Measurements from ENCODE around the gene RAP1GAP.

Gene RAP1GAP

GRCh38 chr1:21559788-21560567 lies 109.2 kb downstream of the RAP1GAP start:
- Histone ChIP-seq H2BK5ac (ENCODE audit: low read length) (no peak overlapping the region), H2BK15ac (replicated peaks; ENCODE audit: low read depth) (no peak overlapping the region), H2AK5ac (ENCODE audit: low read length) (no peak overlapping the region), H3K4ac (ENCODE audit: low read depth, low read length) (no peak overlapping the region), H2BK120ac (ENCODE audit: low read depth, low read length) (no peak overlapping the region), H3K23ac (ENCODE audit: low read length) (no peak overlapping the region), H3K79me2 (ENCODE audit: control insufficient read depth, insufficient read depth, low read length) (no peaks in the 10 kb centered on the region), H3K79me1 (ENCODE audit: low read length) (no peaks in the 10 kb centered on the region), H3K18ac (ENCODE audit: low read length) (no peak overlapping the region), H3K27ac (ENCODE audit: low read depth, low read length) (no peak overlapping the region), H3K36me3 (ENCODE audit: control insufficient read depth, insufficient read depth, low read length) (peaks cover 1% of the 10 kb centered on the region), H3K4me1 (ENCODE audit: control insufficient read depth, low read depth, low read length) (no peaks in the 10 kb centered on the region), H3K4me3 (ENCODE audit: low read length) (no peak overlapping the region), H3K27me3 (ENCODE audit: insufficient read depth, low read length, poor library complexity) (no peaks in the 10 kb centered on the region), H3K9ac (ENCODE audit: low read length) (no peak overlapping the region), H4K5ac (ENCODE audit: low read length) (no peak overlapping the region), H3K4me2 (ENCODE audit: low read length) (no peak overlapping the region), H4K8ac (ENCODE audit: low read depth, low read length) (no peak overlapping the region), H3K56ac (ENCODE audit: low read length) (no peak overlapping the region)
- no CpG with 5 or more reads among the region's 5 CpGs for WGBS (ENCODE audit: extremely low coverage, insufficient coverage, low lambda C conversion rate)
- DNase-seq = no peak

- Histone ChIP-seq H3K27me3 (ENCODE audit: insufficient read depth, low read length, poor library complexity) (no peaks in the 10 kb centered on the region), H3K18ac (ENCODE audit: low read length) (peak overlapping the region; percentile 77), H3K79me2 (ENCODE audit: control insufficient read depth, insufficient read depth, low read length) (no peaks in the 10 kb centered on the region), H2BK15ac (replicated peaks; ENCODE audit: low read depth) (no peak overlapping the region), H3K4me2 (ENCODE audit: low read length) (no peak overlapping the region), H3K27ac (ENCODE audit: low read depth, low read length) (peak overlapping the region; percentile 67), H3K23ac (ENCODE audit: low read length) (no peak overlapping the region), H2BK5ac (ENCODE audit: low read length) (peak overlapping the region; percentile 78), H2BK120ac (ENCODE audit: low read depth, low read length) (no peak overlapping the region), H4K8ac (ENCODE audit: low read depth, low read length) (no peak overlapping the region), H3K4me1 (ENCODE audit: control insufficient read depth, low read depth, low read length) (peaks cover 7% of the 10 kb centered on the region), H3K4ac (ENCODE audit: low read depth, low read length) (no peak overlapping the region), H4K5ac (ENCODE audit: low read length) (peak overlapping the region; percentile 39), H3K79me1 (ENCODE audit: low read length) (no peaks in the 10 kb centered on the region), H3K4me3 (ENCODE audit: low read length) (no peak overlapping the region), H3K36me3 (ENCODE audit: control insufficient read depth, insufficient read depth, low read length) (no peaks in the 10 kb centered on the region), H2AK5ac (ENCODE audit: low read length) (no peak overlapping the region), H3K56ac (ENCODE audit: low read length) (peak overlapping the region; percentile 84), H3K9ac (ENCODE audit: low read length) (no peak overlapping the region)
- WGBS (ENCODE audit: extremely low coverage, insufficient coverage, low lambda C conversion rate) = no CpG with 5 or more reads among the region's 8 CpGs
- DNase-seq = peak; percentile 78
Measured at GRCh38 chr1:21553116-21553926, 115.8 kb downstream of the RAP1GAP start.

- Histone ChIP-seq H3K27ac (ENCODE audit: low read depth, low read length) (peak overlapping the region; percentile 28), H3K23ac (ENCODE audit: low read length) (no peak overlapping the region), H3K4me2 (ENCODE audit: low read length) (no peak overlapping the region), H3K79me2 (ENCODE audit: control insufficient read depth, insufficient read depth, low read length) (no peaks in the 10 kb centered on the region), H4K5ac (ENCODE audit: low read length) (no peak overlapping the region), H3K4ac (ENCODE audit: low read depth, low read length) (no peak overlapping the region), H3K4me3 (ENCODE audit: low read length) (no peak overlapping the region), H3K27me3 (ENCODE audit: insufficient read depth, low read length, poor library complexity) (no peaks in the 10 kb centered on the region), H3K56ac (ENCODE audit: low read length) (peak overlapping the region; percentile 49), H3K9ac (ENCODE audit: low read length) (no peak overlapping the region), H3K36me3 (ENCODE audit: control insufficient read depth, insufficient read depth, low read length) (no peaks in the 10 kb centered on the region), H3K18ac (ENCODE audit: low read length) (no peak overlapping the region), H2BK120ac (ENCODE audit: low read depth, low read length) (no peak overlapping the region), H2BK5ac (ENCODE audit: low read length) (no peak overlapping the region), H4K8ac (ENCODE audit: low read depth, low read length) (no peak overlapping the region), H2AK5ac (ENCODE audit: low read length) (no peak overlapping the region), H2BK15ac (replicated peaks; ENCODE audit: low read depth) (no peak overlapping the region), H3K4me1 (ENCODE audit: control insufficient read depth, low read depth, low read length) (peaks cover 7% of the 10 kb centered on the region), H3K79me1 (ENCODE audit: low read length) (no peaks in the 10 kb centered on the region)
- no CpG with 5 or more reads among the region's 1 CpG for WGBS (ENCODE audit: extremely low coverage, insufficient coverage, low lambda C conversion rate)
- peak; percentile 37 for DNase-seq
Measured at GRCh38 chr1:21552715-21553114, 116.4 kb downstream of the RAP1GAP start.

- Histone ChIP-seq H3K18ac (ENCODE audit: low read length) (no peak overlapping the region), H3K4me1 (ENCODE audit: control insufficient read depth, low read depth, low read length) (peaks cover 7% of the 10 kb centered on the region), H3K79me2 (ENCODE audit: control insufficient read depth, insufficient read depth, low read length) (no peaks in the 10 kb centered on the region), H3K79me1 (ENCODE audit: low read length) (no peaks in the 10 kb centered on the region), H4K5ac (ENCODE audit: low read length) (no peak overlapping the region), H3K9ac (ENCODE audit: low read length) (no peak overlapping the region), H2AK5ac (ENCODE audit: low read length) (no peak overlapping the region), H3K36me3 (ENCODE audit: control insufficient read depth, insufficient read depth, low read length) (no peaks in the 10 kb centered on the region), H2BK15ac (replicated peaks; ENCODE audit: low read depth) (no peak overlapping the region), H2BK120ac (ENCODE audit: low read depth, low read length) (no peak overlapping the region), H3K56ac (ENCODE audit: low read length) (no peak overlapping the region), H4K8ac (ENCODE audit: low read depth, low read length) (no peak overlapping the region), H3K27me3 (ENCODE audit: insufficient read depth, low read length, poor library complexity) (no peaks in the 10 kb centered on the region), H3K27ac (ENCODE audit: low read depth, low read length) (no peak overlapping the region), H3K4me2 (ENCODE audit: low read length) (no peak overlapping the region), H2BK5ac (ENCODE audit: low read length) (no peak overlapping the region), H3K23ac (ENCODE audit: low read length) (no peak overlapping the region), H3K4ac (ENCODE audit: low read depth, low read length) (no peak overlapping the region), H3K4me3 (ENCODE audit: low read length) (no peak overlapping the region)
- no CpG with 5 or more reads among the region's 12 CpGs for WGBS (ENCODE audit: extremely low coverage, insufficient coverage, low lambda C conversion rate)
- DNase-seq = no peak
Measured at GRCh38 chr1:21550866-21551475, 118.2 kb downstream of the RAP1GAP start.

GRCh38 chr1:21550097-21550496 lies 119.1 kb downstream of the RAP1GAP start:
- no CpG with 5 or more reads among the region's 5 CpGs for WGBS (ENCODE audit: extremely low coverage, insufficient coverage, low lambda C conversion rate)
- Histone ChIP-seq H2BK15ac (replicated peaks; ENCODE audit: low read depth) (no peak overlapping the region), H2BK5ac (ENCODE audit: low read length) (no peak overlapping the region), H3K27ac (ENCODE audit: low read depth, low read length) (no peak overlapping the region), H3K56ac (ENCODE audit: low read length) (no peak overlapping the region), H2AK5ac (ENCODE audit: low read length) (no peak overlapping the region), H3K4me3 (ENCODE audit: low read length) (no peak overlapping the region), H3K4me2 (ENCODE audit: low read length) (no peak overlapping the region), H3K4me1 (ENCODE audit: control insufficient read depth, low read depth, low read length) (peaks cover 7% of the 10 kb centered on the region), H4K5ac (ENCODE audit: low read length) (no peak overlapping the region), H3K79me2 (ENCODE audit: control insufficient read depth, insufficient read depth, low read length) (no peaks in the 10 kb centered on the region), H3K9ac (ENCODE audit: low read length) (no peak overlapping the region), H3K23ac (ENCODE audit: low read length) (no peak overlapping the region), H3K36me3 (ENCODE audit: control insufficient read depth, insufficient read depth, low read length) (no peaks in the 10 kb centered on the region), H3K4ac (ENCODE audit: low read depth, low read length) (no peak overlapping the region), H3K27me3 (ENCODE audit: insufficient read depth, low read length, poor library complexity) (no peaks in the 10 kb centered on the region), H4K8ac (ENCODE audit: low read depth, low read length) (no peak overlapping the region), H3K18ac (ENCODE audit: low read length) (no peak overlapping the region), H2BK120ac (ENCODE audit: low read depth, low read length) (no peak overlapping the region), H3K79me1 (ENCODE audit: low read length) (no peaks in the 10 kb centered on the region)
- no peak for DNase-seq
